ENCODE results near the gene TMED7. TPM values are rescaled to one million over a fixed set of nuclear protein-coding genes. Genes with fewer than 3 reads are reported as not detected.
"Not testable (repeated sequence)": the region's sequence is repeated elsewhere in the genome, so short reads cannot be mapped to it uniquely, and the experiment has no call there.

TMED7 gene
- total RNA-seq, 4 donors from 2014 or later = 57.7 to 83.4 (median 71.7) TPM

- 95% methylated on average over 1 of the region's 1 CpG for WGBS
- TF ChIP-seq, protein P1, sequence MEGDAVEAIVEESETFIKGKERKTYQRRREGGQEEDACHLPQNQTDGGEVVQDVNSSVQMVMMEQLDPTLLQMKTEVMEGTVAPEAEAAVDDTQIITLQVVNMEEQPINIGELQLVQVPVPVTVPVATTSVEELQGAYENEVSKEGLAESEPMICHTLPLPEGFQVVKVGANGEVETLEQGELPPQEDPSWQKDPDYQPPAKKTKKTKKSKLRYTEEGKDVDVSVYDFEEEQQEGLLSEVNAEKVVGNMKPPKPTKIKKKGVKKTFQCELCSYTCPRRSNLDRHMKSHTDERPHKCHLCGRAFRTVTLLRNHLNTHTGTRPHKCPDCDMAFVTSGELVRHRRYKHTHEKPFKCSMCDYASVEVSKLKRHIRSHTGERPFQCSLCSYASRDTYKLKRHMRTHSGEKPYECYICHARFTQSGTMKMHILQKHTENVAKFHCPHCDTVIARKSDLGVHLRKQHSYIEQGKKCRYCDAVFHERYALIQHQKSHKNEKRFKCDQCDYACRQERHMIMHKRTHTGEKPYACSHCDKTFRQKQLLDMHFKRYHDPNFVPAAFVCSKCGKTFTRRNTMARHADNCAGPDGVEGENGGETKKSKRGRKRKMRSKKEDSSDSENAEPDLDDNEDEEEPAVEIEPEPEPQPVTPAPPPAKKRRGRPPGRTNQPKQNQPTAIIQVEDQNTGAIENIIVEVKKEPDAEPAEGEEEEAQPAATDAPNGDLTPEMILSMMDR (IDR thresholded peaks at IDR 0.05) = no peak
- TF ChIP-seq POLR2AphosphoS5 (IDR thresholded peaks at IDR 0.05) (no peak), EP300 (IDR thresholded peaks at IDR 0.05) (no peak), POLR2A (IDR thresholded peaks at IDR 0.05) (no peak)
Observed at GRCh38 chr5:115649541-115649940, 23.7 kb upstream of the TMED7 start.

GRCh38 chr5:115648056-115648455, 22.2 kb upstream of the TMED7 start:
- Histone ChIP-seq H3K4me3 (no peak overlapping the region), H3K4me1 (no peaks in the 10 kb centered on the region), H3K27me3 (no peaks in the 10 kb centered on the region), H3K36me3 (no peaks in the 10 kb centered on the region), H3K27ac (no peak overlapping the region), H3K9me3 (no peaks in the 10 kb centered on the region)
- 95% methylated on average over 3 of the region's 3 CpGs for WGBS
- TF ChIP-seq, protein P1 (IDR thresholded peaks at IDR 0.05) = no peak
- TF ChIP-seq POLR2A (IDR thresholded peaks at IDR 0.05) (no peak), EP300 (IDR thresholded peaks at IDR 0.05) (no peak), POLR2AphosphoS5 (IDR thresholded peaks at IDR 0.05) (no peak)
- DNase-seq (ENCODE audit: low spot score in 2 of 2) = no peak

More at GRCh38 chr5:115649541-115649940, 23.7 kb upstream of the TMED7 start:
- H3K4me3 ChIP-seq = no peak overlapping the region
- H3K9me3 ChIP-seq = no peaks in the 10 kb centered on the region
- H3K27me3 ChIP-seq = no peaks in the 10 kb centered on the region
- H3K27ac ChIP-seq = no peak overlapping the region
- no peaks in the 10 kb centered on the region for H3K4me1 ChIP-seq
- no peak for DNase-seq (ENCODE audit: low spot score in 2 of 2)
- no peaks in the 10 kb centered on the region for H3K36me3 ChIP-seq

DNA sequence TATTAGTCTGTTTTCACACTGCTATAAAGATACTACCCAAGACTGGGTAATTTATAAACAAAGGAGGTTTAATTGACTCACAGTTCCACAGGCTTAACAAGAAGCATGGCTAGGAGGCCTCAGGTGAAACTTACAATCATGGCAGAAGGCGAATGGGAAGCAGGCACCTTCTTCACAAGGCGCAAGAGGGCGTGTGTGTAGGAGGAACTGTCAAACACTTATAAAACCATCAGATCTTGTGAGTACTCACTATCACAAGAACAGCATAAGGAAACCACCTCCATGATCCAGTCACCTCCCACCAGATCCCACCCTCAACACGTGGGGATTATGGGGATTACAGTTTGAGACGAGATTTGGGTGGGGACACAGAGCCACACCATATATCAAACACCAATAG, 19.6 kb upstream of the TMED7 start:
- not testable (repeated sequence) for DNase-seq (ENCODE audit: low spot score in 2 of 2); H3K27ac ChIP-seq; H3K27me3 ChIP-seq; H3K9me3 ChIP-seq; H3K36me3 ChIP-seq; H3K4me3 ChIP-seq; H3K4me1 ChIP-seq
- WGBS = 85% methylated on average over 5 of the region's 5 CpGs

- DNase-seq (ENCODE audit: low spot score in 2 of 2) = no peak
- no peaks in the 10 kb centered on the region for H3K36me3 ChIP-seq
- TF ChIP-seq, protein P1 (IDR thresholded peaks at IDR 0.05) = no peak
- TF ChIP-seq POLR2AphosphoS5 (IDR thresholded peaks at IDR 0.05) = no peak
- TF ChIP-seq EP300 (IDR thresholded peaks at IDR 0.05) = no peak
- TF ChIP-seq POLR2A (IDR thresholded peaks at IDR 0.05) = no peak
- H3K27ac ChIP-seq = no peak overlapping the region
- no peak overlapping the region for H3K4me3 ChIP-seq
- H3K9me3 ChIP-seq = no peaks in the 10 kb centered on the region
- no peaks in the 10 kb centered on the region for H3K4me1 ChIP-seq
- H3K27me3 ChIP-seq = no peaks in the 10 kb centered on the region
- WGBS = 86% methylated on average over 2 of the region's 2 CpGs
Observed at GRCh38 chr5:115644046-115644445, 18.2 kb upstream of the TMED7 start.

- H3K4me3 ChIP-seq = no peak overlapping the region
Observed at GRCh38 chr5:115641948-115642347, 16.1 kb upstream of the TMED7 start.

More at GRCh38 chr5:115641948-115642347, 16.1 kb upstream of the TMED7 start:
- Histone ChIP-seq H3K4me1 (no peaks in the 10 kb centered on the region), H3K27ac (no peak overlapping the region), H3K36me3 (no peaks in the 10 kb centered on the region), H3K9me3 (no peaks in the 10 kb centered on the region), H3K27me3 (no peaks in the 10 kb centered on the region)
- no peak for DNase-seq (ENCODE audit: low spot score in 2 of 2)
- TF ChIP-seq POLR2AphosphoS5 (IDR thresholded peaks at IDR 0.05) (no peak), POLR2A (IDR thresholded peaks at IDR 0.05) (no peak), EP300 (IDR thresholded peaks at IDR 0.05) (no peak)
- TF ChIP-seq, protein P1 (IDR thresholded peaks at IDR 0.05) = no peak
- 63% methylated on average over 1 of the region's 1 CpG for WGBS

All from suprapubic skin (tissue), 4 donors.